SHP77 (cell line): ENCODE data around the gene TEC.
"Not testable (repeated sequence)": the region's sequence is repeated elsewhere in the genome, so short reads cannot be mapped to it uniquely, and the experiment has no call there.

Experiments used
- DNase-seq, 2 experiments: peaks; one replicate each; lab custom pipeline; 2025; lab: John Stamatoyannopoulos, UW

Gene TEC

DNA sequence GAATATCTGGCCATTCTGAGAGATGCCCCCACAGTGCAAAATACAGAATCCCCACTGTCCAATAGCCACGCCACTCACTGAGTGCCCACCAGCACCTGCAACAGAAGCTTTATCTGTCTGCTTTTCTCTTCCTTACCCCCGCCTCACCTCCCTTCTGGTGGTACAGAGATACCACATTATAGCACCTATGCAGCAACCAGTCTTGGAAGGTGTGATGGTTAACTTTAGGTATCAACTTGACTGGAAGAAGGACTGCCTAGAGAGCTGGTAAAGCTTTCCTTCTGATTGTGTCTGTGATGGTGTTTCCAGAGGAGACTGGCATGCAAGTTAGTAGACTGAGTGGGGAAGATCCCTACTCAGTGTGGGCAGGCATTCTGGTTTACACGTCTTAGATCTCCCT lies 73.8 kb downstream of the TEC start:
- DNase-seq = no peak

DNA sequence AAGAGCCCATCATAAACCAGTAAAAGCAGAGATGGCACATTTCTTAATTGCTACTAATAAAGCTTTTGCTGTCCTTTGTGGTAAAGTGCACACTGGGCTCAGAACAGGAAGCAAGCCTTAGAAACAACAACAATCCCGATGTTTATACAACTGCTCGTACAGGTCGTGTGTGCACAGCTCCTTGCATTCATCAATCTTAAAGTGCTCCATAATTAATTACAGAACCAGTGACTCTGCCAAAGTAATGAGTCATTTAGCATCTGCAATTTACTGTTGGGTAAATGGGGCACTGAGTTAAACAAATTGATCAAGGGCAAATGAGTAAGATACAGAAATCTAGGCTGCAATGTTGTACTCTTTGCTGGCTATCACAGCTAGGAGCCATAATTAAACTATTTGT lies 74.3 kb downstream of the TEC start:
- DNase-seq = peak; percentile 37 to 60

DNA sequence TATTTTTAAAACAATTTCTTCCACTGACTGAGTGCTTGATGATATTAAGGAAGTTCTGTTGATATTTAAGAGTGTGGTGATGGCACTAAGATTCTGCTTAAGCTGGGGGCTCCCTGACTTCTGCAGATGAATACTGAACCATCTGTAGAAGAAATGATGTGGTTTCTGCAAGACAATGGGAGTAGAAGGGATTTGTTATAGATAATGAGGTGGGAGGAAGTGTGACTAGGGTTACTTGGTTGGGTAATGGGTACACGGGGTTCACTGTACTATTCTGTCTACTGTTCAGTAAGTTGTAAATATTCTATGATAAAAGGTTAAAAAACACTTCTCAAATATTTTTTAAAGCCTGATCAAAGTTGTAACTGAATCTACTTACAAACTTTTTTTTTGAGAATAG lies 74.7 kb downstream of the TEC start:
- DNase-seq = no peak

DNA sequence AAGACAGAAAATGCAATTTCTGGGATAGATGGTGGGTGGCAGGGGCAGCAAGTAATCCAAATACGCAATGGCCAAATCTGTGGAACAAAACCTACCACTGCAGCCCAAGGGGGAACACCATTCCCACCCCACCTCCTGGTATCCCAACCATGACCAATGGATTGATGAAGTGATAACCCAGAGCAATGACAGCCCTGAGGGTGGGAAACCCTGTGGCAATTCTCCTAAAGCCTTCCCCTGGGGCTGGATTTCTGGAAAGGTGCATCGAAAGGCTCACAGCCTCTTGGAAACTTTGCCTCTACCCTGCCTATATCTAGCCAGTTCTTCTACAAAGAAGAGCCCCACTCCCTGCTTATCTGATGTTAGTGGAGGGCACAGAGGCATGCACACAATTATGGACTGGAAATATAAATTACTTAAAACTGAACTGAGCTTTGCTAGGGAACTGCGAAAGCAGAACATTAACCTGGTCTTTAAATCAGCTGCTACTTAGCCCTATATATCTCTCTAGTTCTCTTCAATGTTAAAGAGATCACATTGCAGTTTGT lies 75.6 kb downstream of the TEC start:
- no peak for DNase-seq

DNA sequence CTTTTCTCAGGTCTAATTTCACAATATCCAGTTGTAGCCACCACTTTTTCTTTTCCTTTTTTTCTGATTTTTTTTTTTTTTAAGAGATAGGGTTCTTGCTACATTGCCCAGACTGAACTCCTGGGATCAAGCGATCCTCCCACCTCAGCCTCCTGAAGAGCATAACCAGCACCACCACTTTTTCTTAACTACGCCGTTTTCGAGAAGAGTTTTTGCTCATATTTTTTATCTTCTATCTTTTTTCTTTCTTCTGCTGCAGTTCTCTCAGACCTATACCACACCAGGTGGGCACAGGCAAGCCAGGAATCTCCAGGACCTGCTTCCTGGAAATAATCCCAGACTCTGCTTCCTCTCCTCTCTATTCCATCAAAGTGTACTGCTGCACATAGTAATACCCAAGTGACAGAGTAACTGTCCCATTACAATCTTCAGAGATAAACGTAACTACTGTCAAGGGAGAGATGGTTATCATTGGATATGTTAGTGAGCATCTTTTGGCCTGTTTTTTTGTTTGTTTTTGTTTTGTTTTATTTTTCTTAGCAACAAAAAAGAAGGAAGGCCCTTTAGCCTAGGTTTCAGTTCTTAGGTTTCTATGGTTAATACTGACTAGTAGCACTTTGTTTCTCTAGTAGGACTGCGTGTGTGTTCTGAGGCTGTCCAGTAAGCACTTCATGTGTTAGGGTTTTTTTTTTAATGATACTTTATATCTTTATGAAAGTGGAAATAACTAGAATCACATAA lies 76.4 kb downstream of the TEC start:
- DNase-seq = no peak

DNA sequence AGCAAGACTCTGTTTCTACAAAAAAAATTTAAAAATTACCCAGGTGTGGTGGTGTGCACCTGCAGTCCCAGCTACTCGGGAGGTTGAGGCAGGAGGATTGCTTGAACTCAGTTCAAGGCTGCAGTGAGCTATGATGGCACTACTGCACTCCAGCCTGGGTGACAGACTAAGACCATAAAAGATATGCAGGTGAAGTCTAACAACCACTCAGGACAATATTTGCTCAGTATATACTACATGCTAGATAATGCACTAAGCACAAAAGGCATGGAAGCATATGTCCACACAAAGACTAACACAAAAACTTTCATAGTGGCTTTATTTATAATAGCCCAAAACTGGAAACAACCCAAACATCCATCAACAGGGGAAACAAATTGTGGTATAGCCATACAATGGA lies 77.9 kb downstream of the TEC start:
- no peak for DNase-seq

DNA sequence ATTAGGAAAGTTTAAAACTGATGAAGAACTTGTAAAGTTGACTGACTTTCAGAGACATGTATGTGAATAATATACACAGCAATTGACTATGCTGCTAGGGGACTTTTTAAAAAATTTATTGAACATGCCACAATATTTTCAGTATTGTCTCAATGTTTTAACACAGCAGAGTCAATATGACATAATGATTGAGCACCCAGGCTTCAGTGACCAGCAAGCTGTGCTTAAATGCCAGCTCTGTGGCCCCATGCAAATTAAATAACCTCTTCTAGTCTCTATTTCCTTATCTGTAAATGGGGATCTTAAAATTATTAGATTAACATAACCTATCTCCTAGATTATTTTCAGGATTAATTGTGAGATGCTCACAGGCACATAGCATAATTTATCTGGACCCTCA lies 78.8 kb downstream of the TEC start:
- no peak for DNase-seq

DNA sequence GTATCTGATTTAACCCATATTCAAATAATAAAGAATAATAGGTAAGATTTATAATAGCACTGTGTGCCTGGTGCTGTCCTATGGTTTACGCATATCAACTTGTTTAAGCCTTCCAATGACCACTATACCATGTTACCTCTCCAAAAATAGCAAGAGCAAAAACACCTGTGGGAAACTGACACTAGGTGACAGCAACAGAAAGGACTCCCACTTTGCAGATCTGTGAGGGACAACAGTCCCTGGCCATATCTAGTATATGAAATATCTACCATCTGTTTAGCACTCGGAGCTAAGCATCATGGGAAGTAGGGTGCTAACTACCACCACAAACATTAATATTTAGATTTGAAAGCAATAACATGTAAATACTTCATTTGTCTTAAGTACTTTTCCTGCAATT lies 79.9 kb downstream of the TEC start:
- DNase-seq = no peak

DNA sequence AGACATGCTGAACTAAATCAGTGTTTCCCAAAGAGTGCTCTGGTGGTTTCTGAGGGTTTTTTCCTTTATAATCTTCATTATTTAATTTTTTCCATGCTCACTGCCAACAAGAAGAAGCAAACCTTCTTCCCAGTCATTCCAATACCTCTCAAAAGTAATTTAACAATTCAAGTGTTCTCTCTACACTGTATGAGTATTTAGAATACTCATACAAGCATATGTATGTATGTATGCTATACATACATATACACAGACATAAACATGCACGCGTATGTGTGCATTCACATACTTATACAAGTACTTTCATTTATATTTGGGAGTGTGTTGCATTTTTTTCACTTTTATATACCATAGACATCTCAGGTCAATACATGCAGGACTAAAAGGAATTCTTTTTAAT lies 81.2 kb downstream of the TEC start:
- no peak for DNase-seq

DNA sequence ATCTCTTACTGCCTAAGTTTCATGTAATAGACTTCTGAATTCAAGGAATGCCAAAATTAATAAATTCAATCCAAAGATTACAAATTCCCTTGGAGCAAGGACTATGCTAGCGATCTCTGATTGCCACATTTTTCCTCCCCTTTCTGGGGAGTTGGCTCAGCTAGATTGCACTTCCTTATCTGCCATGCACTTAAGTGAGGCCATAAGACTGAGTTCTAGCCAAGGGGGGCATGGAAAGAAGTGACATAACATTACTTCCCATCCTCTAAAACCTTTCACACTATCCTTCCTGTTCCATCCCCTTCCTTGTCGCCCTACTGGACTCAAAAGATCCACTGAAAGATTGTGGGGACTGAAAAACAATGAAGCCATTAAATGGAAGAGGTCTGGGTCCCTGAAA lies 81.8 kb downstream of the TEC start:
- DNase-seq = no peak

DNA sequence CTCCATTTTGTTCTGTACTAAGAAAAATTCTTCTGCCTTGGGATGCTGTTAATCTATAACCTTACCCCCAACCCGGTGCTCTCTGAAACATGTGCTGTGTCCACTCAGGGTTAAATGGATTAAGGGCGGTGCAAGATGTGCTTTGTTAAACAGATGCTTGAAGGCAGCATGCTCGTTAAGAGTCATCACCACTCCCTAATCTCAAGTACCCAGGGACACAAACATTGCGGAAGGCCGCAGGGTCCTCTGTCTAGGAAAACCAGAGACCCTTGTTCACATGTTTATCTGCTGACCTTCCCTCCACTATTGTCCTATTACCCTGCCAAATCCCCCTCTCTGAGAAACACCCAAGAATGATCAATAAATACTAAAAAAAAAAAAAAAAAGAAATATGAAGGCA lies 82.6 kb downstream of the TEC start:
- not testable (repeated sequence) for DNase-seq

DNA sequence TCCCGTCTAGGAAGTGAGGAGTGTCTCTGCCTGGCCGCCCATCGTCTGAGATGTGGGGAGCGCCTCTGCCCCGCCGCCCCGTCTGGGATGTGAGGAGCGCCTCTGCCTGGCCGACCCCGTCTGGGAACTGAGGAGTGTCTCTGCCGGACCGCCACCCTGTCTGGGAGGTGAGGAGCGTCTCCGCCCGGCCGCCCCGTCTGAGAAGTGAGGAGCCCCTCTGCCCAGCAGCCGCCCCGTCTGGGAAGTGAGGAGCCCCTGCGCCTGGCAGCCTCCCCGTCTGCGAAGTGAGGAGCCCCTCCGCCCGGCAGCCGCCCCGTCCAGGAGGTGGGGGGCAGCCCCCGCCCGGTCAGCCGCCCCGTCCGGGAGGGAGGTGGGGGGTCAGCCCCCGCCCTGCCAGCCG lies 83.2 kb downstream of the TEC start:
- DNase-seq = not testable (repeated sequence)

DNA sequence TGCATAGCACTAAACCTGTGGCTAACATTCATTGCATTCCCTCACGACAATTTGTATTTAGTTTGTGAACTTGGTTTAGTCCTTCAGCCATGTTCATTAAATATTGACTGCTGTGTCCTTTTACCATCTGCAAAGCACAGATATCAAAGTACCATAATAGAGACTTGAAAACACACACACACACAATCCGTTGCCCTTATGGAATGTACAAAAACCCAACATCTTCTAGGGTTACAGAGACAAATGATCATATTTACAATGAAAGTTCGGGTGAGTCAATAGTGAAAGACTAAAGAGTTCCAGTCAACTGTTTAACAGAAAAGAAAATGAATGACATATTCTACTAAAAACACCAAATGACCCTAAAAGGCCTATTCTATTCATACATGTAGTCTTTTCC lies 84.8 kb downstream of the TEC start:
- no peak for DNase-seq

DNA sequence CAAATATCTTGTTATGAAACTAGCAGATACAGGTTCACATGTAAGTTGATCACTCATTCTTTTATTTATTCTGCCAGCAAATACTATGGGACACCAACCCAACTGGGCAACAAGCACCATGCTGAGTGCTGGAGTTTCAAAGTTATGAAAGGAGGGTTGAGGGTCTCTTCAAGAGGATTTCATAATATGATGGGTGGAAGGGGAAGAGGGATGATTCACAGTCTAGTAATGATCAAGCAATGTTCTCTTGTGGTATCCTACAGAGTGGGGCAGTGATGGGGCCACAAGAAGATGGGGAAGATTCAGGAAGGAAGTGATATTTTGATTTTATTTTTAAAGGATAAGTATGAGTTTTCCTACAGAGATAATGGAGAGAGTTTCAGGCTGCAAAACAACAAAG lies 89.4 kb downstream of the TEC start:
- no peak for DNase-seq

DNA sequence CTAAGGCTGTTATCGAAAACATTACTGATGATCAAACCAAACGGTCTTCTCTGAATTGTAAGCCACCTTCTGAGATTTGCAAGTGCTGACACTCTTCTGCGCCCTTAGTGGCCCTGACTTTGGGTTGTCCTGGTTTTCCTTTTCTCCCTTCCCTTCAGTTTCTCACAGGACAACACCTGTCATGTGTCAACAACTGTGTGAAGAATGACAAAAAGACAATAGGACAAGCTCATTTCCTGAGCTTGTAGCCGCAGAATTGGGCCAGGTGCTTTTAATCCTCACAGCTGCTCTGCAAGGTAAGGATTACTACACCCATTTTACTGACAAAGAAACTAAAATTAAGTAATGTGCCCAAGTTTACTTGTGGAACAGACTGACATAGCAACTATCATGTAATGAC lies 90.7 kb downstream of the TEC start:
- peak; percentile 71 to 78 for DNase-seq

DNA sequence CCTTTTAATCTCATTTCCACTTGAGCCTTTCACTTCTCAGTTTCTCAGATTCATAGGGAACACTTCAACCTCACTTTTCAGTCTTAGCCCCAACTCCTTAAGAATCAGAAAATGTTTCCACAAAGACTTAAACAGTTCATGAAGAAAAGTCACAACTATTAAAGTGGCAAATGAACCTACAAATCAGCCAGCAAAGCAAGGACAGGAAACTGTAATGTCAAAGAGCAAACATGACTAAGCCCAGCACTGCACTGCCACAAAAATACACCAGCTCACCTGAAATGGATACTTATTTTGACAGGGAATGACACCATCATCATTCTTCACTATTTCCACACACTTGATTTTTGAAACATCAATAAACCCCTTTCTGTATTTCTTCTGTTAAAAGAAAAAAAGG lies 93.8 kb downstream of the TEC start:
- no peak for DNase-seq

DNA sequence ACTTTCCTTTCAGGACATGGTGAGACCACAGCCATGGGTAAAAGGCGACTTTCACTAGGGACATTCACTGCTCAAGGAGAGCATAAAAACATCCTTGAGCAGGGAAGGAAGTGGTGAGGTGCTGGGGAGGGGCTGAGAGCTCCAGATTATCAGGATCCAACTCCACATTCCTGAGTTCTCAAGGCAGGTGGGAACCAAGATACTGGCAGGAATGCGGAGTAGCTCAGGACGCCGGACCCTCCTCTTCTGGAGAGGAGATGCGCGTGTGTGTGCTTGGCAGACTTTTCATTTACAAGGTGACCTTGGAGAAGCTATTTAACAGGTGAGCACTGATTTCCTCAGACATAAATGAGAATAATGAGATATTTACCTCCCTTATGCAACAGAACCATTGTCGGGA lies 94.3 kb downstream of the TEC start:
- no peak for DNase-seq

DNA sequence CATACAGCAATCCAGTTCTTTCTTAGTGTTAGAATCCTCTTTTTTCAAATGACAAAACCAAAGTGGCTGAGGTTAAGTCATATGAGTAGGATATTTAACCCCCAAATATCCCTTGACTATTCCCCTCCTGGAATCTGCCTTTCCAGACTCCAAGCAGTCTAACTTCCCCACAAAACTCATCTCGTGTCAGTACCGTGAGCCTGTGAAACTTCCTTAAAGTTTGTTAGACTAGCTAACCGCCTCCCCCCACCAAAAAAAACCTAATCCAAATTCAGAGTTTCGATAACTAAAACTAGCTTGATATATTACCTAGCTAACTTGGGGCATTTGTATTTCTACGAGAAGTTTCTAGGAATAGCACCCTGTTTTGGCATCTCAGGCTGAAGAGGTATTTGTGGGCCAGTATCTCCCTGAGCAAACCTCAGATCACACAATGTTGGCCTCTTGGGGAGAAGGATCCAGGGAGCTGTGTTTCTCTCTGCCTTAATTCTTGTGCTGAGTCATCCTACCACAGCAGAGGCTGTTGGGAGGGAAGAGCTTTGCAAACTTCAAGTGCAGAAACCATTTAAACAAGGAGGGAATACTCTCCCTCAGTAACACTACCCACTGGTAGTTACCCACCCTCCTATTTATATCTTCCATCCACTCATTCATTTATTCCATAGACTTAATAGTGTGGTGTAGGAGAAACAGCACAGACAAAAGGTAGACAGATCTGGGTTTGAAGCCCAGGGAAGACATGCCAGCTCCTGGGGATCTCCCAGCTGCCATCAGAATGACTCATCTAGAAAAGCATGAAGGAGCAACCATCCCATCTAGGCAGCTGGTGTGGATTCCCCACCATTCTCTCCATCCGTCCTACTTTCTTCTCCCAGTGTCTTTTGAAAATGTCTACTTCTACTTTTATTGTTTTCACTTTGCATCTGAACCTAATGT lies 96.3 kb downstream of the TEC start:
- peak in 1 of 2 experiments; percentile 27 for DNase-seq

DNA sequence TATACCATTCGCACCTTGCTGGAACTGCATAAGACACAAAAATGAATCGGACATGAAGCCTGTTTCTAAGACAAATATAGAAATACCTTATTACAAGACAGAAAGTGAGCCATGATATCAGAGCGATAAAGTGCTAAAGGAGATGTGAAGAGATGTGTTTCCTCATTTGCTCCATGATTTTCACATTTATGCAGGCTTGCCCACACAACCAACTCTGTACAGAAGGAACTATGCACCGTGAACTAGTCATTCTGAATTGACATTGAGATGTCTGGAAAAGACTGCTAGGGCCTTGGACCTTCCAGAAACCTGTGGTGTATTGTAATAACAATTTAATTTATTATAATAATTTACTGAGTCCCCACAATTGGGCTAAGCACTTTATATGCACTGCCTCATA lies 97.0 kb downstream of the TEC start:
- no peak for DNase-seq

DNA sequence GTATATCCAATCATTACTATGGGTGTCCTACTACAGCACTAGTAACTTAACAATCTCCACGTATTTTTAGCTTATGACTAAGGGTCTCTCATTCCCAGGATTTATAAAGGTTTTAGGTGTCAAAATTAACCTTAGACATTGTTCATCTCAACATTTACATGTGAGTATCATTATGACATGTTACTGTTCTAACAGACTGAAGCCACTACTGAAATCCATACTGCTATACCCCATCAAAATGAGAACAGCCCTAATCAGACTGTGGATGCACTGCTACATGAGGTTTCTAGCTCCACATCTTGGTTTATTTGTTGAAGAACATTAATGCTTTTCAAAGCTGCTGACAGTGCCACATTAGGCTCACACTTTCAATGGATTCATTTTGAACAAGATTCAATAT lies 100.0 kb downstream of the TEC start:
- no peak for DNase-seq

DNA sequence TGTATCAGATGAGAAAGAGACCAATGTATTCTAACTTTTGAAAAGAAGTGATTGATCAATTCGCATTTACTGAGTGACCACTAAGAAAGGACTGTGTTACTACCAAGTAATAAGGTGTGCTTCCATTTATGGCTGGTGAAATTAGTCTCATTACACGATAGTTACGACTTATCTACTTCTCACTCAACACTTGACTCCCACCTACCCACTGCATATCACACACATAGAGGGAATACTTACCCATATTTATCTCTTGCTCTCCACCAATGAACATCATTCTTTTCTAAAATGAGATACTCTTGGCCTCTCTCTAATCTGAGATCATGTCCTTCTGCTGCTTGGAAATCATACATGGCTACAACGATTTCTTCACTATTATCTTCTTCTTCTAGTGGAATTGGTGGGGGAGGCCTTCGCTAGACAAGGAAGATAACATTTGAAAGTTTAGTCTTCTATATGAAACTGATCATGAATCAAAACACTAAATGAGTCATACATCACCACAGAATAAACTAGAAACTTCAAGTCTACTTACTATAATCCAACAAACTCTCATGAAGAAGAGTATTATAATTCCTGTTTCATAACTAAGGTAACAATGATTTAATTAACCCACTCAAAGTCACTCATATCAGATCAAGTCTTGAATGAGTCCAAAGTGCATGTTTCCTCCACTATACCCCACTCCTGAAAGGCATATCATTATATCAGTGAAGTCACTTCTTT lies 101.9 kb downstream of the TEC start:
- no peak for DNase-seq

DNA sequence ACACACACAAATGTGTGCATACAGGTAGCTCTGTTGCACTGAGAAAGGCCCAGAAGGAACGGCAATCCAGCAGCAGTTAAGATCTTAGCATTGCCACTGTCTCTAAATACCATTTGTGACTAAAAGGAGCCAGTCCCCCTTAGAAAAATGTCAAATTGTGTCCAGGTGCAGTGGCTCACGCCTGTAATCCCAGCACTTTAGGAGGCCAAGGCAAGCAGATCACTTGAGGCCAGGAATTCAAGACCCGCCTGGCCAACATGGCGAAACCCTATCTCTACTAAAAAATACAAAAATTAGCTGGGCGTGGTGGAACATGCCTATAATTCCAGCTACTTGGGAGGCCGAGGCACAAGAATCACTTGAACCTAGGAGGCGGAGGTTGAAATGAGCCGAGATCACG lies 105.1 kb downstream of the TEC start:
- DNase-seq = not testable (repeated sequence)
